Measurements from ENCODE around the gene KLHL29. TPM values are rescaled to one million over a fixed set of nuclear protein-coding genes. Genes with fewer than 3 reads are reported as not detected.

The KLHL29 gene
- total RNA-seq, 1 donor from 2014 or later = 2.2 TPM

- intact Hi-C loops (cut with micrococcal nuclease) = no loop called here
Observed at GRCh38 chr2:23626701-23627230, 241.8 kb downstream of the KLHL29 start.

DNA sequence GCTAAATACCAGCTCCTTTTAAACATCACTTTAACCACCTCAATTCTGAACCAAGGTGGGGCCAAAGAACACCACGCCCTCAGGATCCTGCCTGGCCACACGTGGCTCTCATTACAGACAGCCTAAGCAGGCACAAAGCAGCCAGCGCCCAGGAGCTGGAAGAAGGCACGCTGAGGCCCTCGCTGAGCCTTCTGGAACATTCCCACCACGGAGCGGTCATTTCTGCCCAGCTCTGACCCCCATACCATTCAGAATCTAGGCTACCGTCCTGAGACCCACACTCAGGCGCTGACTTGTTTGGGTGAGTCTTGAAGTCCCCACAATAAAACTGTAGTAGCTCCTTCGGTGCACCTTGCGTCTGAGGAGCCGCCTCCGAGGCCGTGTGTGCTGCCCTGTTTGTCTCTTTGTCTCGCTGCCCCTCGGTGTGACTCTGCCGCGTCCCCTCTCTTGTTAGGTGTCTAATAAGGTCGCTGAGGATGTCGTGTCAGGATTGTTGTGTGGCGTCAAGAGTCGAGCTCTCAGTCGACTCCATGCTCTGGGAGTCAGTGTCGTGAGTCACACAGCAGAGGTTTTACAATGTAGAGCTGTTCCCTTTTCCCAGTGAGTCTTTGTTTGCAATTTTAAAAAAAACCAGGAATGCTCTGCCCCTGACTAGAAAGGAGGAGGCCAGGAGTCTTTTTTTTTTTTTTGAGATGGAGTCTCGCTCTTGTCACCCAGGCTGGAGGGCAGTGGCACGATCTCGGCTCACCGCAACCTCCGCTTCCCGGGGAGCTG, 242.4 kb downstream of the KLHL29 start:
- intact Hi-C loops (cut with micrococcal nuclease) = no loop called here

DNA sequence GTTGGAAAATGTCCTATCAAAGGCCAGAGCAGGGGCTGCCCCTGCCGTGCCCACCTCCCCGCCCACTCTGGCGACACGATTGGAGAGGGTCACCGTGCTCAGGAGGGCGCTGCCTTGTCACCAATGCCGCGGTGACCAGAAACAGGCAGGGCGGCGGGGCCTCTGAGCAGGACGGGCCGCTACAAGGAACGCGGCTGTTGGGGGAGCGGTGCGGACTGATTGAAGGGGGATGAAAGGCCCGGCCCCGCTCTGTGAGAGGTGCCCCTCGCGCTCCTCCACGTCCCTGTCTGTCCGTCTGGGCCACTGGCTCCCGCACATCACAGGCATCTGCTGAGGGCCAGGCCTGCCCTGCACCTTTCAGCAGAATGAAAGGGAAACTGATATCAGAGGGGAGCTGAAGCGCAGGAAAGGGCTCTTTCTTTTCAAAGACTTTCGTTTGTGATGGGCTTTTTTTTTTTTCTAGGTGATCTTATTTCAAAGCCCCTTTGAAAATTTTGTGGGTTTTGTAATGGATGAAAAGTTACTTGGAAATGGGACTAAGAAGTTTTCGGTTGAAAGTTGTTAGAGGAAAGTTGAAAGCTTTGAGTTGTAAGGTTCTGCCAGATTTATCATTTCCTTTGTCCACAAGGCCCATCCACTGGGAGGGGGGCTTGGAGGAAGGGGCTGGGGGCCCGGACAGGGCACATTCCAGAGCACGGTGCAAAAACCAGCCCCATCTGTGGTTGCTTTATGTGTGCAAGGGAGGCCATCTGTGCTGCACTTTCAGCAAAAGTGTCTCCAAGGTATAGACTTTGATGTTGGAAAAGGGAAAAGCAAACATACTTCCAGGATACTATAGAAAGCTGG, 244.2 kb downstream of the KLHL29 start:
- intact Hi-C loops (cut with micrococcal nuclease) = no loop called here

DNA sequence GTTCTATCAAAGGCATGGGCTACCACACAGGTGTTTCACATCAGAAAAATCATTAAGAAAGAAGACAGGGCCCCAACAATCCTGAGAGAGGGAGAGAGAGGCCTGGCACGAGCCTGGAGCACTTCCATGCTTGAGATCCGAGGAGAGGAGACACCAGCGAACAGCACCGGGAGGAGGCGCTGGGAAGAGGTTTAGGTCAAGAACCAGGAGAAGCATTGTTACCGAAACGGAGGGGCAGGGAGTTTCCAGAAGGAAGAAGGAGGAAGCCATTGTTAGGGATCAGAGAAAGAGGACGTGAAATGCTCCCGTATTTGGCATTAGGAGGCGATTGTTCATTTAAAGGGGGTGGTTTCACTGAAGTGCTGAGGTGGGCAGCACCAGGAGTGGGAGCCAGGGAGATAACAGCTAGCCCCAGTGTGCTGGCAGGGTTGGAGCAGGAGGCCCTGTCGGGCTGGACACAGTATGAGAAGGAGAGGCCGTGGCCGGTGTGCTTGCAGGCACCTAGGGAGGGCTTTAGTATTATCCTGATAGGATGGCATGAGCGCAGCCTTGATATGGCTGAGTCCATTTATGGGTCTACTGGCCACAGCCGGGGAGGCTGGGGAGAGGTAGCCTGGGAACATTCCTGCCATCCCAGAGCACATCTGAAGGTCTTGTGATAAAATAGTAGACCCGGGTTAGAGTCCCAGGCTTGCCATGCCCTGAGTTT, 244.9 kb downstream of the KLHL29 start:
- intact Hi-C loops (cut with micrococcal nuclease) = no loop called here

GRCh38 chr2:23630961-23631360, 246.0 kb downstream of the KLHL29 start:
- intact Hi-C loops (cut with micrococcal nuclease) = no loop called here

GRCh38 chr2:23631389-23631788, 246.4 kb downstream of the KLHL29 start:
- intact Hi-C loops (cut with micrococcal nuclease) = no loop called here

- intact Hi-C loops (cut with micrococcal nuclease) = no loop called here
Observed at GRCh38 chr2:23632386-23632785, 247.4 kb downstream of the KLHL29 start.

DNA sequence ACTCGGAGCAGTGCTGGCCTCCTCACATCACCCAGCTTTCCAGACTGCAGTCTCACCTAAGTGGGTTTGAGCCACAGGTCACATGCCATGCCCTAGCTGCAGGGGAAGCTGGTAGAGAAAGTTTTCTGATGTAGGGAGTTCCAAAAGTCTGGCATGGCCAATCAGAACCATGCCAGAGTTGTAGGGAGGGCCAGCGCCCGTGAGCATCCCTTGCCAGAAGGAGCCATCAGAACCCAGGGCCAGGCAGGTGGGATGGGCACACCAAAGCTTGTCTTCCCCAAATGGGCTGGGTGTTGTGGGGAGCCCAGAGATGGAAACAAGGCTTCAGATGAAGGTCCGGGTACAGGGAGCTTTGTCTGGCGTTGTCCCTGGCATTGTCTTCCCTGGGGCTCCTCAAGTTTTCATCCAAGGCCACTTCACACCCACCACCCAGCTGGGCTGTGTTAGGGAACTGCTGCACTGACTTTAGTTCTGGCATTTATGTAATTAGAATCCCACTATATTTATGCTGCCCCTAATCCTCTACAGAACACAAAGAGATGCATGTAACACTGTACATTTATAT, 247.9 kb downstream of the KLHL29 start:
- intact Hi-C loops (cut with micrococcal nuclease) = no loop called here

- intact Hi-C loops (cut with micrococcal nuclease) = no loop called here
Observed at GRCh38 chr2:23633966-23634365, 249.0 kb downstream of the KLHL29 start.

DNA sequence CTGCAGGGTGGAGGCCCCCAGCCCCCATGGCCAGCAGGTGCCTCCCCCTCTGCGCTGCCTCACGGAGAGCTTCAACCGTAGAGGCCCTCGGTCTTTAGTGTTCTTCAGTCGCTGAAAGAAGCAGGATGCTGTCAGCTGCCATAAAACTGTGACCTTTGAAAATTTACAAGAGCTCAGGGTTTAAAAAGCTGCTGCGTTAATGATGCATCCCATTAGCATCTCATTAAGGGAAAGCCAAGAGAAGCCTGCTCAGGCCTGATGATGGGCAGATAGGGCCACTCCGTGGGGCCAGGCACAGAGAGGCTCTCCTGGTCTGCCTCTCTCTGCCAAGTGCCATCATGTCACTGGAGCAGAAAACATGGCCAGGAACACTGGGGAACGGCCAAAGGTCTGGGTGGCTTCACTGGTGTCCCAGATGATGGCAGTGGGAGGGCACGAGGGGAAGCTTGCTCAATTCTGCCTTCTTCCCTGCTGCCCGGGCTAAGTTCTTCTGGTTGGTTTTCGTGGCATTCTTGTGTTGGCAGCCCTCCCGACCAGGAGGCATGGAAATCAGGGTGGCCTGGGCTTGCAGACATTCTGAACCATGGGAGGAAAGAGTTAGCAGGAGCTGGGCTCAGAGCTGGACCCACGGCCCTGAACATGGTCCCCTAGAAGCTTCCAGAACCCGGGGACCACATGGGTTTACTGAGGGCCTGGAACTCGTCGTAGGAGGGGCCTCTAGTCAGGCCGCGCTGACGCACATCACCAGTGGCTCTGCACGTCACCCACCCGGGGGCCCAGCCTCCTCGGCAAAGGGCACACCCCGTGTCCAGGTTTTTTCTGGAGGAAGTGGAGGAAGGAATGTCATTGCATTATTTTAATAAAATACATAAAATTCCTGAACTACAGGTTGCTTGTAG, 250.7 kb downstream of the KLHL29 start:
- intact Hi-C loops (cut with micrococcal nuclease) = no loop called here

GRCh38 chr2:23636426-23636825, 251.4 kb downstream of the KLHL29 start:
- intact Hi-C loops (cut with micrococcal nuclease) = no loop called here

- intact Hi-C loops (cut with micrococcal nuclease) = no loop called here
Observed at GRCh38 chr2:23637011-23637778, 252.2 kb downstream of the KLHL29 start.

DNA sequence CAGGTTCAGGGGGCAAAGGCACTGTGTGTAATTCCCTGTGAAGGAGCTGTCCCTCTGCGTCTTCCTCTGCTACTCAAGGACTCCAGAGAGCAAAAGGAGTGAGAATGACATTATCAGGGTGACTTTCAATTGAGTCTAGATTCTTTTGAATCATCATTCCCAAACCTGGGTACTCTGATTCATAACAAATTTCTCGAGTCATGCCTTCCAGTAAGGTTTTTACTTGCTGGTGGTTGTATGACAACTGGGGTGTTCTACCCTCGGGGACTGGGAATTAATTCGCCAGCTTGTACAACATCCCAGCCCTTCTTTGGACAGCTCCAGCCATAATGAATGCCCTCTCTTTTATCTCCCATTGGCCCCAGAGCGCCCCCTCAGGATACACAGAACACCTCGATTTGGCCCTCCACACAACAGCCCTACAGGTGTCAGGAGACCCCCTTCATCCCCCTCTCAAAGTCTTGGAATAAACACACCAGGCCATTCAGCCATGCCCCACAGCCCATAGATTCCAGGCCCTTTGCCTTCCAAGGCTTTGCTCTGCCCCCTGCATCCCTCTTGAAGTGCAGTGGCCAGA, 254.5 kb downstream of the KLHL29 start:
- intact Hi-C loops (cut with micrococcal nuclease) = no loop called here

DNA sequence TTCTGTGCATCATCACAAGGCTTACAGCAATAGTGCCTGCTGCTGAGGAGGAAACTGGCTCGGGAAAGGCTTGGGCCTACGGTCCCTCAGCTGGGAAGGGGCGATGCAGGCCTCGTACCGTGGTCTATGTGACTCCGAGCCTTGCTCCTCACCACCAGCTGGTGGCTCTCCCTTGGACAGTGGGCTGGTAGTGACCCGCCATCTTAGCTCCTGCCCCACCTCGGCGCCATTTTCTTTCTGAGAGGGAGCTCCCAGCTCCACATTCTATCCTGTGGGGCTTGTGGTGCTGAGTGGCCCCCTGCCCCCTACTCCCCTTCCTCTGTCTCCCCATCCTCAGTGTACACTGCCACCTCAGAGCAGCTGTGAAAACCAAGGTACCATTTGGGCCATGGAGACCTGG, 255.7 kb downstream of the KLHL29 start:
- intact Hi-C loops (cut with micrococcal nuclease) = no loop called here

DNA sequence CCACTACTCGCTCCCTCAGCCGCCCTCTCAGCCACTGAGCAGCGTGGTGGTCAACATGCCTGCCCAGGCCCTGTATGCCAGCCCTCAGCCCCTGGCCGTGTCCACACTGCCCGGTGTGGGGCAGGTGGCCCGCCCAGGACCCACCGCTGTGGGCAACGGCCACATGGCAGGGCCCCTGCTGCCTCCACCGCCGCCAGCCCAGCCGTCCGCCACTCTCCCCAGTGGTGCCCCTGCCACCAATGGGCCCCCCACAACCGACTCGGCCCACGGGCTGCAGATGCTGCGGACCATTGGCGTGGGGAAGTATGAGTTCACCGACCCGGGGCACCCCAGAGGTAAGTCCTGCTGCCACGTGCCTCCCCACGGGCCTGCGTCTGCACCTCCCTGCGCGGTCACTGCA, 257.5 kb downstream of the KLHL29 start:
- intact Hi-C loops (cut with micrococcal nuclease) = no loop called here

DNA sequence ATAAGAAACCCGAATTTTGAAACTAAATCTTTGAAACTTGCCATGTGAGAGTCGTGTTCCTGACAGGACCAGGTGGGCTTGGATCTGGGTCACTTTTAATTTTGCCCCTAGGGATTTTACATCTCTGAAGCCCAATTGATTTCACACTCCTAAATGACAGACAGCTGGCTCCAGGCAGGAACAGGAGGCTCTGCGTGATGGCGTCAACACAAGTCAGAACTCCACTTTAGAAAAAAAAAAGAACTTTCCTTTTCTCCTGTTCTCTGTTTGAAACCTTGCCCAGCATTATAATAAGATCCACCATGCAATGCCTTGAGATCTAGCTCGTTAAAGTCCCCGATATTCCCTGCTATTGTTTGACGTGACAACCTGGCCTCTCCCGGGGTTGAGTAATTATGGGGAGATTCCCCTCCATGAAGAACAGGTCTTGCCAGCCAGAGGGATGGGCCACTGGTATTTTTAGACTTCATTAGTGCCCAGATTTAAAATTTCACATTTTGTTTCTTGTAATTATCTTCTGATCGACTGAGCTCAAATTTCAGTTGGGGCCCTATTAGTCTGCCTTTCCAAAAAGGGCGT, 260.3 kb downstream of the KLHL29 start:
- intact Hi-C loops (cut with micrococcal nuclease) = no loop called here

DNA sequence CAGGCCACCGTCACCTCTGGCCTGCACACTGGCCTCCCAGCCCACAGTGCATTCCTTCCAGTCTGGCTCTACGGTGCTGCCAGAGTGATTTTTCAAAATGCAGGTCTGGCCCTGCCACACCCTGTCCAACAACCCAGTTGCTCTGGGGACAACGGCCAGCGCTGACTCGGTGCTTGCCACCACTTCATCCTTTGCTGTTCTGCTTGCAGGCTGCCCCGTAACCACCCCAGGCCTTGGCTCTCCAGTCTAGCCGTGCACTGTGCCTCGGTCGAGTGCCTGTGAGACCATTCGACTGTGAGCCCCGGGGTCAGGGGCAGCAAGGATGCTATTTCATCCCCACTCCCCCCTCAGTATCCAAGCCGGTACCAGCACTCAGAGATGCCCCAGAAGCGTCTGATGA, 262.6 kb downstream of the KLHL29 start:
- intact Hi-C loops (cut with micrococcal nuclease) = no loop called here

DNA sequence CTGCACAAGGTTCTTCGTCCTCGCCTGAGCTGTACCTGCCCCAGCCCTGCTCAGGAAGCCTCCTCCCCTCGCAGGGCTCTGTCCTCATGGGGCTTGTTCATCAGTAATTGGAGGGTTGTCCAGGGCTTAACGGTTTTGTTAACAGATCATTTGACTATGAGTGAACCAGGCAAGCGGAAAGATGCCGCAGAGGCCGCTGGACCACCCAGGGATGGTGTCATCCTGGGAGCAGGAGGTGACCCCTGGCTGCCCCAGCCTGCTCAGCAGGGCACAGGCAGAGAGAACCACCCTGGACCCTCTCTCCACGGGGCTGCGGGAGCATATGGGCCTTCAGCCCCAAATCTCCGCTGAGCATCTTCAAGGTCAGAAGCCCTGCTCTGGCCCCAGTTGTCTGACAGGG, 264.3 kb downstream of the KLHL29 start:
- intact Hi-C loops (cut with micrococcal nuclease) = no loop called here

DNA sequence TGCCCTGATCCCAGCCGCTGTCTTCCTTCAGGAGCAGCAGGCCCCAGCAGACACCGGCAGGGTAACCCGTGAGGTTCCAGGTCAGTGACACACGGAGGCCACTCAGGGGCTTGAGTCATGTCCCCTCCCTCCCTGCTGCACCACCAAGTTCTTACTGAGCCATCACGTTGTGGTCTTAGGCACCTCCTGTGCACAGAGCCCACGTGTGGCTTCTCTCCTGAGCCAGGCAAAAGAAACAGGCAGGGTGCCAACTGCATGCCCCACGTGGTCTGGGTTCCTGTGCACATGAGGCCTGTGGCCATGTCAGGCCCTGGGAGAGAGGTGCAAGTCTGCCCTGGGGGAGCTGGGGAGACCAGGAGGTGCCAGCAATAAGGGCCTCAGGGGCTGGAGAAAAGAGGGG, 264.8 kb downstream of the KLHL29 start:
- intact Hi-C loops (cut with micrococcal nuclease) = no loop called here

All from T-helper 2 cell treated with Interferon-gamma antibody and Interleukin-4, amounts not matched to agents 100 ng/mL and 5 ng/mL, for 36 hours (primary cell).